ENCODE measurements around the gene CRTC1. TPM values are rescaled to one million over a fixed set of nuclear protein-coding genes. Genes with fewer than 3 reads are reported as not detected.
A peak's percentile ranks its signal among the peaks of the same experiment; 100 is the strongest.

CRTC1 gene
- total and polyA plus RNA-seq, 4 donors = 1.5 to 3.5 (median 1.9) TPM

DNA sequence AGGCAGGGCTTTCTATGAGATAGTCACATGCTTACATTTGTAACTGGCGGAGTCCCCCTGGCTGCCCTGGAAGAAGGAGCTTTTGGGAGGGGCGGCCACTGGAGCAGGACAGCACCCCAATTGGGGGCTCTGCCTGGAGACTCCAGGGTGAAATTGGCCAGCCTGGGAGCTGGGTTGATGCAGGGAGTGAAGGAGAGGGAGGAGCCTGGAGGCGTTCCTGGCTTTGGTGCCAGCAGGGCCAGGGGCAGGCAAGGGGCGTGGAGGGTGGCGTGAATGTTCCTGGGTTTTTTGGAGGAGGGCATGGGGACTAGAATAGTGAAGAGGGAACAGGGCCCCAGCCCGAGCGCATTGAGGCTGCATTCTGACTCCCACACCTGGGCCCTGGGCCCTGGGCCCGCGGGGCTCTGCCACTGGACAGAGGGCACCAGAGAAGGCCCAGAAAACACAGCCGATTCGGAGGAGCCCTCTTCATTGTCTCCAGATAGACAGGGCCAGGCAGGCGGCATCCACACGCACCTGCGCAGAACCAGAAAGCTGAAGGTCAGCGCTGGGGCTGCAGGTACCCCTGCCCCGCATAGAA lies 78.1 kb downstream of the CRTC1 start:
- Histone ChIP-seq H3K27ac (ENCODE audit: low read depth in 1 of 2, low read length in 2 of 2) (peak overlapping the region in 1 of 2 donors; percentile 6), H3K36me3 (ENCODE audit: control insufficient read depth in 4 of 4, insufficient read depth in 3 of 4, low read depth in 1 of 4, low read length in 3 of 4) (peaks cover 0 to 3% (median 0%) of the 10 kb centered on the region in 4 donors), H3K27me3 (ENCODE audit: control insufficient read depth in 4 of 4, insufficient read depth in 4 of 4, low read length in 3 of 4) (no peaks in the 10 kb centered on the region), H3K4me1 (ENCODE audit: control insufficient read depth in 4 of 4, insufficient read depth in 4 of 4, low read length in 3 of 4) (peaks cover 4 to 16% (median 11%) of the 10 kb centered on the region in 4 donors), H3K4me3 (ENCODE audit: low read depth in 1 of 3, low read length in 3 of 3) (no peak overlapping the region), H3K9ac (ENCODE audit: low read depth in 1 of 2, low read length in 2 of 2) (no peak overlapping the region), H3K9me3 (ENCODE audit: control insufficient read depth in 4 of 4, low read length in 3 of 4) (no peaks in the 10 kb centered on the region)
- TF ChIP-seq RXRA (IDR thresholded peaks at IDR 0.05) = no peak
- TF ChIP-seq FOXA1 (IDR thresholded peaks at IDR 0.05) = no peak
- no peak for TF ChIP-seq FOXA2 (IDR thresholded peaks at IDR 0.05)
- TF ChIP-seq TAF1 (conservative IDR thresholded peaks at IDR 0.05) = no peak
- TF ChIP-seq, protein P1, sequence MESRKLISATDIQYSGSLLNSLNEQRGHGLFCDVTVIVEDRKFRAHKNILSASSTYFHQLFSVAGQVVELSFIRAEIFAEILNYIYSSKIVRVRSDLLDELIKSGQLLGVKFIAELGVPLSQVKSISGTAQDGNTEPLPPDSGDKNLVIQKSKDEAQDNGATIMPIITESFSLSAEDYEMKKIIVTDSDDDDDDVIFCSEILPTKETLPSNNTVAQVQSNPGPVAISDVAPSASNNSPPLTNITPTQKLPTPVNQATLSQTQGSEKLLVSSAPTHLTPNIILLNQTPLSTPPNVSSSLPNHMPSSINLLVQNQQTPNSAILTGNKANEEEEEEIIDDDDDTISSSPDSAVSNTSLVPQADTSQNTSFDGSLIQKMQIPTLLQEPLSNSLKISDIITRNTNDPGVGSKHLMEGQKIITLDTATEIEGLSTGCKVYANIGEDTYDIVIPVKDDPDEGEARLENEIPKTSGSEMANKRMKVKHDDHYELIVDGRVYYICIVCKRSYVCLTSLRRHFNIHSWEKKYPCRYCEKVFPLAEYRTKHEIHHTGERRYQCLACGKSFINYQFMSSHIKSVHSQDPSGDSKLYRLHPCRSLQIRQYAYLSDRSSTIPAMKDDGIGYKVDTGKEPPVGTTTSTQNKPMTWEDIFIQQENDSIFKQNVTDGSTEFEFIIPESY (IDR thresholded peaks at IDR 0.05) = no peak
- TF ChIP-seq, protein P2, sequence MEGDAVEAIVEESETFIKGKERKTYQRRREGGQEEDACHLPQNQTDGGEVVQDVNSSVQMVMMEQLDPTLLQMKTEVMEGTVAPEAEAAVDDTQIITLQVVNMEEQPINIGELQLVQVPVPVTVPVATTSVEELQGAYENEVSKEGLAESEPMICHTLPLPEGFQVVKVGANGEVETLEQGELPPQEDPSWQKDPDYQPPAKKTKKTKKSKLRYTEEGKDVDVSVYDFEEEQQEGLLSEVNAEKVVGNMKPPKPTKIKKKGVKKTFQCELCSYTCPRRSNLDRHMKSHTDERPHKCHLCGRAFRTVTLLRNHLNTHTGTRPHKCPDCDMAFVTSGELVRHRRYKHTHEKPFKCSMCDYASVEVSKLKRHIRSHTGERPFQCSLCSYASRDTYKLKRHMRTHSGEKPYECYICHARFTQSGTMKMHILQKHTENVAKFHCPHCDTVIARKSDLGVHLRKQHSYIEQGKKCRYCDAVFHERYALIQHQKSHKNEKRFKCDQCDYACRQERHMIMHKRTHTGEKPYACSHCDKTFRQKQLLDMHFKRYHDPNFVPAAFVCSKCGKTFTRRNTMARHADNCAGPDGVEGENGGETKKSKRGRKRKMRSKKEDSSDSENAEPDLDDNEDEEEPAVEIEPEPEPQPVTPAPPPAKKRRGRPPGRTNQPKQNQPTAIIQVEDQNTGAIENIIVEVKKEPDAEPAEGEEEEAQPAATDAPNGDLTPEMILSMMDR (IDR thresholded peaks at IDR 0.05; ENCODE audit: low read depth, low read length, missing input control) = no peak
- TF ChIP-seq SP1 (IDR thresholded peaks at IDR 0.05) = no peak
- no peak for TF ChIP-seq YY1 (IDR thresholded peaks at IDR 0.05)
- TF ChIP-seq GABPA (IDR thresholded peaks at IDR 0.05 in 1 of 2, conservative IDR thresholded peaks at IDR 0.05 in 1 of 2) = no peak
- TF ChIP-seq, protein P3, sequence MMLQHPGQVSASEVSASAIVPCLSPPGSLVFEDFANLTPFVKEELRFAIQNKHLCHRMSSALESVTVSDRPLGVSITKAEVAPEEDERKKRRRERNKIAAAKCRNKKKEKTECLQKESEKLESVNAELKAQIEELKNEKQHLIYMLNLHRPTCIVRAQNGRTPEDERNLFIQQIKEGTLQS (IDR thresholded peaks at IDR 0.05) = no peak
- TF ChIP-seq RAD21 (IDR thresholded peaks at IDR 0.05) = no peak
- TF ChIP-seq, protein P4, sequence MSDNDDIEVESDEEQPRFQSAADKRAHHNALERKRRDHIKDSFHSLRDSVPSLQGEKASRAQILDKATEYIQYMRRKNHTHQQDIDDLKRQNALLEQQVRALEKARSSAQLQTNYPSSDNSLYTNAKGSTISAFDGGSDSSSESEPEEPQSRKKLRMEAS (IDR thresholded peaks at IDR 0.05) = no peak
- no peak for TF ChIP-seq HNF4G (IDR thresholded peaks at IDR 0.05)
- no peak for TF ChIP-seq JUND (IDR thresholded peaks at IDR 0.05)
- no peak for TF ChIP-seq HNF4A (conservative IDR thresholded peaks at IDR 0.05)
- WGBS = 94% methylated on average over 16 of the region's 16 CpGs
- DNase-seq (ENCODE audit: low spot score) = no peak

DNA sequence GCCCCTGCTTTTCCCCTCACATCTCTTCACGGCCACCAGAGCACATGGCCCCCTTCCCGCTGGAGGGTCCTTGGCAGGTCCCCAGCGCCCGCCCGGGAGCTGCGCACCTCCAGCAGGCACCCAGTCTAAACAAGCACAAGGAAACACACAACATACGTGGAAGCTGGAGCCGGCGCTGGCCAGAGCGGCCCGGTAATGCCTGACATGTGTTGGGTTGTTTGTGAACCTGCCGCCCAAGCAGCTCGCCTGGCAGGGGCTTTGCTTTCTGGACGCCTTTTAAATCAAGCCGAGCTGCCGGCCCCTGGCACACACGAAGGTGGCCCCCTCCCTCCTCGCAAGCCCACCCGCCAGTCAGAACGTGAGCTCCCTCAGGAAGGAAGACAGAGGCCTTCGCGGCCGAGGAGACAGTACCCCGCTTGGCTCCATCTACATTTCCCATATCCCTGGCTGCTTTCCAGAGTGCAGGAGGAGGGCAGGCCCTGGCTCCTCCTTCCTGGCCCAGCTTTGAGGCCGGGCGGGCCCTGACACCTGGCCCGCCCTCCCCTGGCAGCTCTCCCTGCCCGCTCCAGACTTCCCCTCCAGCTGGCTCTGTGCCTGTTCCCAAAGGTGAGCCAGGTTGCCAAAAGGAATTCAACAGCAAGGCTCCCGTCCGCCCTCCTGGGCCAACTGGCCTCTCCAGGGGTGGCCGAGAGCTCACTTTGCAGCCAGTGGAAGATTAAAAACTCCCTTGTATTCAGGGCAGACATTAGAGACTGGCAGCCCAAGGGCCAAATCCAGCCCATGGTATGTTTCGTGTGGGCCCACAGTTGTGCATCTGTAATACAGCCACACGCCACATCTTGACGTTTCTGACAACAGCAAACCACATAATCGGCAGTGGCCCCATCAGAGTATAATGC lies 78.9 kb downstream of the CRTC1 start:
- Histone ChIP-seq H3K36me3 (ENCODE audit: control insufficient read depth in 4 of 4, insufficient read depth in 3 of 4, low read depth in 1 of 4, low read length in 3 of 4) (no peaks in the 10 kb centered on the region), H3K27ac (ENCODE audit: low read depth in 1 of 2, low read length in 2 of 2) (peak overlapping the region in 1 of 2 donors; percentile 6), H3K4me1 (ENCODE audit: control insufficient read depth in 4 of 4, insufficient read depth in 4 of 4, low read length in 3 of 4) (peaks cover 4 to 16% (median 11%) of the 10 kb centered on the region in 4 donors), H3K4me3 (ENCODE audit: low read depth in 1 of 3, low read length in 3 of 3) (no peak overlapping the region), H3K27me3 (ENCODE audit: control insufficient read depth in 4 of 4, insufficient read depth in 4 of 4, low read length in 3 of 4) (no peaks in the 10 kb centered on the region), H3K9me3 (ENCODE audit: control insufficient read depth in 4 of 4, low read length in 3 of 4) (no peaks in the 10 kb centered on the region), H3K9ac (ENCODE audit: low read depth in 1 of 2, low read length in 2 of 2) (no peak overlapping the region)
- 31% methylated on average over 35 of the region's 35 CpGs for WGBS
- peak; percentile 54 for DNase-seq (ENCODE audit: low spot score)
- TF ChIP-seq FOXA2 (IDR thresholded peaks at IDR 0.05) = no peak
- no peak for TF ChIP-seq GABPA (IDR thresholded peaks at IDR 0.05 in 1 of 2, conservative IDR thresholded peaks at IDR 0.05 in 1 of 2)
- no peak for TF ChIP-seq HNF4G (IDR thresholded peaks at IDR 0.05)
- TF ChIP-seq, protein P5, sequence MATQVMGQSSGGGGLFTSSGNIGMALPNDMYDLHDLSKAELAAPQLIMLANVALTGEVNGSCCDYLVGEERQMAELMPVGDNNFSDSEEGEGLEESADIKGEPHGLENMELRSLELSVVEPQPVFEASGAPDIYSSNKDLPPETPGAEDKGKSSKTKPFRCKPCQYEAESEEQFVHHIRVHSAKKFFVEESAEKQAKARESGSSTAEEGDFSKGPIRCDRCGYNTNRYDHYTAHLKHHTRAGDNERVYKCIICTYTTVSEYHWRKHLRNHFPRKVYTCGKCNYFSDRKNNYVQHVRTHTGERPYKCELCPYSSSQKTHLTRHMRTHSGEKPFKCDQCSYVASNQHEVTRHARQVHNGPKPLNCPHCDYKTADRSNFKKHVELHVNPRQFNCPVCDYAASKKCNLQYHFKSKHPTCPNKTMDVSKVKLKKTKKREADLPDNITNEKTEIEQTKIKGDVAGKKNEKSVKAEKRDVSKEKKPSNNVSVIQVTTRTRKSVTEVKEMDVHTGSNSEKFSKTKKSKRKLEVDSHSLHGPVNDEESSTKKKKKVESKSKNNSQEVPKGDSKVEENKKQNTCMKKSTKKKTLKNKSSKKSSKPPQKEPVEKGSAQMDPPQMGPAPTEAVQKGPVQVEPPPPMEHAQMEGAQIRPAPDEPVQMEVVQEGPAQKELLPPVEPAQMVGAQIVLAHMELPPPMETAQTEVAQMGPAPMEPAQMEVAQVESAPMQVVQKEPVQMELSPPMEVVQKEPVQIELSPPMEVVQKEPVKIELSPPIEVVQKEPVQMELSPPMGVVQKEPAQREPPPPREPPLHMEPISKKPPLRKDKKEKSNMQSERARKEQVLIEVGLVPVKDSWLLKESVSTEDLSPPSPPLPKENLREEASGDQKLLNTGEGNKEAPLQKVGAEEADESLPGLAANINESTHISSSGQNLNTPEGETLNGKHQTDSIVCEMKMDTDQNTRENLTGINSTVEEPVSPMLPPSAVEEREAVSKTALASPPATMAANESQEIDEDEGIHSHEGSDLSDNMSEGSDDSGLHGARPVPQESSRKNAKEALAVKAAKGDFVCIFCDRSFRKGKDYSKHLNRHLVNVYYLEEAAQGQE (IDR thresholded peaks at IDR 0.05) = no peak
- TF ChIP-seq, protein P3 (IDR thresholded peaks at IDR 0.05) = no peak
- no peak for TF ChIP-seq FOXA1 (IDR thresholded peaks at IDR 0.05)
- TF ChIP-seq RAD21 (IDR thresholded peaks at IDR 0.05) = peak in 1 of 2 donors; percentile 58
- TF ChIP-seq HNF4A (conservative IDR thresholded peaks at IDR 0.05) = peak in 1 of 2 donors; percentile 39
- peak in 1 of 2 donors; percentile 54 for TF ChIP-seq EGR1 (IDR thresholded peaks at IDR 0.05; ENCODE audit: low read depth in 2 of 2)
- TF ChIP-seq YY1 (IDR thresholded peaks at IDR 0.05) = no peak
- TF ChIP-seq, protein P4 (IDR thresholded peaks at IDR 0.05) = no peak
- TF ChIP-seq, protein P2 (IDR thresholded peaks at IDR 0.05; ENCODE audit: low read depth, low read length, missing input control) = no peak
- TF ChIP-seq RXRA (IDR thresholded peaks at IDR 0.05) = peak; percentile 64 to 67
- no peak for TF ChIP-seq TAF1 (conservative IDR thresholded peaks at IDR 0.05)

Measured in liver (tissue), 9 donors.